Endodermal cell (in vitro differentiated cells): Measurements from ENCODE around the gene ELAVL3. TPM values are rescaled to one million over a fixed set of nuclear protein-coding genes. Genes with fewer than 3 reads are reported as not detected.

Experiments used
- DNase-seq: peaks from one replicate; pipeline ENCODE4 v3.0.0-alpha.2; 2017
- H3K27ac ChIP-seq: 2 replicates; pipeline ENCODE4 v1.5.1; 2013; ENCODE audit warnings: mild to moderate bottlenecking, low read depth, low read length, moderate library complexity
- H3K27me3 ChIP-seq: 2 replicates; pipeline ENCODE4 v1.6.1; 2013; ENCODE audit warnings: mild to moderate bottlenecking, low read length, moderate library complexity; ENCODE audit not compliant: insufficient read depth, control insufficient read depth, poor library complexity, severe bottlenecking
- H3K36me3 ChIP-seq: 2 replicates; pipeline ENCODE4 v1.7.0; 2013; ENCODE audit warnings: mild to moderate bottlenecking, low read length, moderate library complexity; ENCODE audit not compliant: control insufficient read depth, insufficient read depth
- H3K4me1 ChIP-seq: one replicate; pipeline ENCODE4 v1.7.0; 2013; ENCODE audit warnings: low read length; ENCODE audit not compliant: control insufficient read depth, insufficient read depth
- H3K4me3 ChIP-seq: 2 replicates; pipeline ENCODE4 v1.5.1; 2013; ENCODE audit warnings: mild to moderate bottlenecking, low read length, moderate library complexity
- H3K9ac ChIP-seq: 2 replicates; pipeline ENCODE4 v1.6.1; 2013; ENCODE audit warnings: mild to moderate bottlenecking, low read length, moderate library complexity; ENCODE audit not compliant: poor library complexity, severe bottlenecking; ENCODE audit errors: extremely low read depth
- H3K9me3 ChIP-seq: 2 replicates; pipeline ENCODE4 v1.6.1; 2013; ENCODE audit warnings: mild to moderate bottlenecking, low read length, moderate library complexity; ENCODE audit not compliant: control insufficient read depth
- H3K27ac Mint-ChIP-seq: 2 replicates; pipeline ENCODE4 v1.8.0; 2020; ENCODE audit warnings: mixed read lengths
- H3K27me3 Mint-ChIP-seq: 2 replicates; pipeline ENCODE4 v1.8.0; 2021; ENCODE audit warnings: mild to moderate bottlenecking, mixed read lengths; ENCODE audit not compliant: insufficient read depth
- H3K36me3 Mint-ChIP-seq: 2 replicates; pipeline ENCODE4 v1.8.0; 2020; ENCODE audit warnings: low read depth, mixed read lengths
- H3K4me1 Mint-ChIP-seq: 2 replicates; pipeline ENCODE4 v1.8.0; 2020; ENCODE audit warnings: mixed read lengths
- H3K4me3 Mint-ChIP-seq: 2 replicates; pipeline ENCODE4 v1.8.0; 2020; ENCODE audit warnings: mild to moderate bottlenecking, moderate library complexity, mixed read lengths
- H3K9me3 Mint-ChIP-seq: 2 replicates; pipeline ENCODE4 v1.8.0; 2020; ENCODE audit warnings: mild to moderate bottlenecking, mixed read lengths
- CTCF ChIP-seq: fragments of 200-600 bp; sonication (generic); conservative IDR thresholded peaks from 2 replicates; pipeline ENCODE4 v1.5.0; 2021; ENCODE audit warnings: antibody characterized with exemption, mild to moderate bottlenecking
- WGBS, 2 experiments: methylation state at CpG; one replicate each; pipeline versions ENCODE4 v1.1.5 to v1.1.7; 2013; ENCODE audit warnings: missing lambda C conversion rate in 2 of 2, mixed read lengths in 1 of 2; ENCODE audit not compliant: insufficient coverage in 1 of 2, insufficient read length in 1 of 2; 5-methylcytosine and 5-hydroxymethylcytosine counted together
- total RNA-seq, 2 donors: library from RNA; stranded (reverse); fragmentation: NEBNext Ultra II Directional in 1 of 2; extraction: Animal tissue kit (Norgen Biotek cat#: 25700) in 1 of 2; gene quantifications; 2 replicates in 1 of 2; 3 replicates in 1 of 2; pipeline ENCODE4 v1.2.1, GENCODE V29; 2021

Gene ELAVL3
- total RNA-seq, 2 donors from 2014 or later = 0.55 TPM; not detected in 1

GRCh38 chr19:11421371-11422098, 59.3 kb downstream of the ELAVL3 start:
- Mint-ChIP-seq H3K36me3 (peaks cover 3% of the 10 kb centered on the region), H3K4me3 (peak overlapping the region; percentile 50), H3K27me3 (peaks cover 50% of the 10 kb centered on the region), H3K9me3 (no peaks in the 10 kb centered on the region), H3K4me1 (peaks cover 9% of the 10 kb centered on the region), H3K27ac (no peak overlapping the region)
- no peak overlapping the region for H3K9ac ChIP-seq
- no peak overlapping the region for H3K27ac ChIP-seq
- peaks cover 3% of the 10 kb centered on the region for H3K4me1 ChIP-seq
- no peaks in the 10 kb centered on the region for H3K9me3 ChIP-seq
- peak; percentile 98 for DNase-seq
- no peaks in the 10 kb centered on the region for H3K36me3 ChIP-seq
- WGBS, 2 experiments = 20 to 27% methylated on average over 25 to 36 of the region's 36 CpGs
- peak overlapping the region; percentile 29 for H3K4me3 ChIP-seq
- peaks cover 57% of the 10 kb centered on the region for H3K27me3 ChIP-seq
- no peak for TF ChIP-seq CTCF

- Histone ChIP-seq H3K36me3 (no peaks in the 10 kb centered on the region), H3K9ac (no peak overlapping the region), H3K9me3 (no peaks in the 10 kb centered on the region), H3K27me3 (peaks cover 57% of the 10 kb centered on the region), H3K4me3 (peak overlapping the region; percentile 29), H3K4me1 (peaks cover 3% of the 10 kb centered on the region), H3K27ac (no peak overlapping the region)
- Mint-ChIP-seq H3K9me3 (no peaks in the 10 kb centered on the region), H3K4me3 (peak overlapping the region; percentile 50), H3K27me3 (peaks cover 50% of the 10 kb centered on the region), H3K36me3 (peaks cover 11% of the 10 kb centered on the region), H3K4me1 (peaks cover 9% of the 10 kb centered on the region), H3K27ac (no peak overlapping the region)
- TF ChIP-seq CTCF = no peak
- WGBS, 2 experiments = 9 to 13% methylated on average over 18 to 45 of the region's 46 CpGs
- peak; percentile 81 for DNase-seq
Observed at GRCh38 chr19:11420429-11421370, 60.1 kb downstream of the ELAVL3 start.

- H3K36me3 ChIP-seq = no peaks in the 10 kb centered on the region
- H3K27me3 ChIP-seq = peaks cover 52% of the 10 kb centered on the region
- H3K9ac ChIP-seq = peak within 1 kb of the TSS; percentile 38
- Mint-ChIP-seq H3K27me3 (peaks cover 46% of the 10 kb centered on the region), H3K27ac (peak within 1 kb of the TSS; percentile 94), H3K4me3 (peak within 1 kb of the TSS; percentile 80), H3K9me3 (no peaks in the 10 kb centered on the region), H3K4me1 (peaks cover 9% of the 10 kb centered on the region), H3K36me3 (peaks cover 20% of the 10 kb centered on the region)
- H3K27ac ChIP-seq = no peak within 1 kb of the TSS
- H3K4me1 ChIP-seq = peaks cover 3% of the 10 kb centered on the region
- DNase-seq = peak; percentile 95
- 1 to 3% methylated on average over 36 to 72 of the region's 72 CpGs for WGBS, 2 experiments
- peak; percentile 7 for TF ChIP-seq CTCF
- peak within 1 kb of the TSS; percentile 86 for H3K4me3 ChIP-seq
- no peaks in the 10 kb centered on the region for H3K9me3 ChIP-seq
Observed at GRCh38 chr19:11418549-11419506, 62.0 kb downstream of the ELAVL3 start, which contains the start of gene RGL3. RGL3 (minus strand) TSS chr19:11419314; CDS start chr19:11419278, 36 bp downstream.
